Measurements from ENCODE around the gene ISCA2.

- no peak for TF ChIP-seq CTCF (conservative IDR thresholded peaks at IDR 0.05; ENCODE audit: low read length)
- no peak for TF ChIP-seq EZH2phosphoT487 (IDR thresholded peaks at IDR 0.05; ENCODE audit: borderline replicate concordance, low read depth, low read length)
These were observed 28.8 kb upstream of the ISCA2 start for GRCh38 chr14:74464785-74465184.

Measured in OCI-LY7 (cell line).